Activated T-cell treated with anti-CD3 and anti-CD28 coated beads, Interleukin-2, amount 50 U/mL, for 24 hours (primary cell): ENCODE measurements around the gene PHF12.
"Not testable (repeated sequence)": the region's sequence is repeated elsewhere in the genome, so short reads cannot be mapped to it uniquely, and the experiment has no call there.

Experiments
- DNase-seq: peaks from one replicate; pipeline ENCODE4 v3.0.0-alpha.2; 2020
- H3K27ac Mint-ChIP-seq: 2 replicates; pipeline ENCODE4 v1.8.0; 2020; ENCODE audit warnings: mild to moderate bottlenecking, mixed read lengths
- H3K27me3 Mint-ChIP-seq: 2 replicates; pipeline ENCODE4 v1.8.0; 2020; ENCODE audit warnings: mixed read lengths
- H3K36me3 Mint-ChIP-seq: 2 replicates; pipeline ENCODE4 v1.8.0; 2020; ENCODE audit warnings: low read depth, mixed read lengths
- H3K4me1 Mint-ChIP-seq: 2 replicates; pipeline ENCODE4 v1.8.0; 2020; ENCODE audit warnings: low read depth, mixed read lengths
- H3K4me3 Mint-ChIP-seq: 2 replicates; pipeline ENCODE4 v1.8.0; 2020; ENCODE audit warnings: mild to moderate bottlenecking, moderate library complexity, mixed read lengths
- H3K9me3 Mint-ChIP-seq: 2 replicates; pipeline ENCODE4 v1.8.0; 2020; ENCODE audit warnings: mixed read lengths

Gene PHF12

DNA sequence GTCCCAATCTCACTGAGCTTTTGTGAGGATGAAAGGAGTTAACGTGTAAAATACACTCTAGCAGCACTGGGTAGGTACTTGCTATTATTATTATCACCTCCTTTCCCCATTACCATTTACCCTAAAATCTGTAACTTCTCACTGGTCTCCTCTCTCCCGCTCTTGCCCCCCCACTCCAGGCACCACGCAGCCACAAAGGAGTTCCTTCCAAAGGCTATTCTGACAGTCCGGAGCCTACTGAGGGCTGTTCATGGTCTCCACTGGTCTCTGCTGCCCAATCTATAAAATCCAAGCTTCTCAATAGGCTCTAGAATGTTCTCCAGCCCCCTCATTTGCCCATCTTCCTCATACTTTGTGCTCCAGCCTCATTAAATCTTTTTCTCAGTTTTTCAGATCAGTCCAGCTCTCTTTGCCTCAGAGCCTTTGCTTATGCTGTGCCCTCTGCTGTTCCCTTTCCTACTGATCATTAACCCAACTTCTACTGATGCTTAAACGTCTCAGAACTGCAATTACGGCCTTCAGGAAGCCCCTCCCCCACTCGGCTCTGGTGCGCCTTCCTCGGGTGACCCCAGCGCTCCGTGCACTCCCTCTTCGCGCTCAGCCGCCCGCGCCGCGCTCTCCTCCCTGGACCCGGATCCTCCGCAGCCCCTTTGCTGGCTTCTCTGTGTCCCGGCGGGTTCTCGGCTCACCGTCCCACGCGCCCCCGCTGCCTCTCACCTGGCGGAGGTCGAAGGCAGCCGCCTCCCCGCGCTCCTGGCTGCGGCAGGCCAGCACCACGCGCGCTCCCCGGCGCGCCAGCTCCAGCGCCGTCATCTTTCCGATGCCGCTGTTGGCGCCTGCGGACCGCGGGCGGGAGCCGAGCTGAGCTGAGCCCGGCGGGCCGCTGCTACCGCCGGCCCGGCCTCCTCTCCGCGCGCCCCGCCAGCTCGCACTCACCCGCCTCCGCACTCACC, 49.2 kb downstream of the PHF12 start:
- peak overlapping the region; percentile 91 for H3K27ac Mint-ChIP-seq
- peaks cover 45% of the 10 kb centered on the region for H3K4me1 Mint-ChIP-seq
- H3K4me3 Mint-ChIP-seq = peak overlapping the region; percentile 87
- H3K9me3 Mint-ChIP-seq = no peaks in the 10 kb centered on the region
- no peaks in the 10 kb centered on the region for H3K27me3 Mint-ChIP-seq
- peaks cover 65% of the 10 kb centered on the region for H3K36me3 Mint-ChIP-seq
- DNase-seq = no peak

DNA sequence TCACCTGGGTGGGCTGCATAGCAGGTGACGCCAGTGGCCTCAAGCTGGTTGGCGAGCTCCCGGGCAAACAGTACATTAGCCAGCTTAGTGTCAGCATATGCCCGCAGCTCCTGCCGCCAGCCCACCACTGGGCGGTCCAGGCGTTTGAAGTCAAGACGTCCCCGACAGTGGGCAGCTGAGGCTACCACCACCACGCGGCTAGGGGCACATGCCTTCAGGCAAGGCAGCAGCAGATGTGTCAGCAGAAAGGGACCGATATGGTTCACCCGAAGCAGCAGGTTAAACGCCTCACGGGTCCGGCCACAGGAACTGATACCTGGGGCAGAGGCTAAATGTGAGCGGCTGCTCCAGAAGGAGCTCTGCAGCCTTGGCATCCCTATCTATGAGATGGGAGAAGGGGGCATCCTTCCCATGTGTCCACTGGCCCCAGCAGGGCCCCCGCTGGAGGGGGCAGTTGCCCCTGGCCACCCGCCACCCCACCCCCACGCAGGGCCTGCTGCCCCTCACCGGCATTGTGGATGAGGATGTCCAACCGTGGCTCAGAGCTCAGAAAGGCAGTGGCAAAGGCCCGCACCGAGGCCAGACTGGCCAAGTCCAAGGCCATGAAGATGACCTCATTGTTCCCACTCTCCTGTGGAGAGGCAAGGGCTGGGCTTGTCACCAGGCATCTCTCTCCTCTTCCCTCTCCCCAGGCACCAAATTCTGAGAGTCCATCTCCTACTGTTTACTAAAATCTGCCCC, 50.2 kb downstream of the PHF12 start:
- no peaks in the 10 kb centered on the region for H3K27me3 Mint-ChIP-seq
- H3K4me1 Mint-ChIP-seq = peaks cover 53% of the 10 kb centered on the region
- H3K4me3 Mint-ChIP-seq = peak overlapping the region; percentile 87
- DNase-seq = no peak
- peaks cover 65% of the 10 kb centered on the region for H3K36me3 Mint-ChIP-seq
- H3K27ac Mint-ChIP-seq = peak overlapping the region; percentile 91
- no peaks in the 10 kb centered on the region for H3K9me3 Mint-ChIP-seq

DNA sequence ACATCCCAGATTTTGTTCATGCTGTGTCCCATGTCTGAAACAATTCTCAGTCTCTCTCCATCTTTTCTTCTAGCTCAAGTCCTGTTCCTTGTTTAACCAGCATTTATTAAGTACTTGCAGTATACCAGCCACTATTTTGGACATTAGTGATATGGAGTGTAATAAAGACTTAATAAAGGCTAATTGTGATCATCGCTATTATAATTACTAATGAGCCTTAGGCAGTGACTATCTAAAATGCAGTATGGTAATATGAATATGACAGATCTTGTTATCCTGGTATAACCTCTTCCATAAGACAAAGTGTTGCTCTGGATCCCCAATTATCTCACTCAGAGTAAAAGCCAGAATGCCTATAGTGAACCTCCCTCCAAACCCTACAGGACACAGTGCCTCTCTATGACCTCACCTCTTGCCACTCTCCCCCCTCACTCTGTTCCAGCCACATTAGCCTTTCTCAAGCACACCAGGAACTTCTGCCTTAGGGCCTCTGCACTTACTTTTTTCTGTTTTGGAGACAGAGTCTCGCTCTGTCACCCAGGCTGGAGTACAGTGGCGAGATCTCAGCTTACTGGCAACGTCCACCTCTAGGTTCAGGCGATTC, 52.0 kb downstream of the PHF12 start:
- peaks cover 62% of the 10 kb centered on the region for H3K4me1 Mint-ChIP-seq
- no peaks in the 10 kb centered on the region for H3K27me3 Mint-ChIP-seq
- peaks cover 58% of the 10 kb centered on the region for H3K36me3 Mint-ChIP-seq
- H3K9me3 Mint-ChIP-seq = no peaks in the 10 kb centered on the region
- no peak for DNase-seq
- H3K27ac Mint-ChIP-seq = peak overlapping the region; percentile 66
- peak overlapping the region; percentile 1 for H3K4me3 Mint-ChIP-seq

- H3K4me3 Mint-ChIP-seq = peak overlapping the region; percentile 95
- H3K36me3 Mint-ChIP-seq = peaks cover 59% of the 10 kb centered on the region
- peak overlapping the region; percentile 96 for H3K27ac Mint-ChIP-seq
- no peak for DNase-seq
- no peaks in the 10 kb centered on the region for H3K9me3 Mint-ChIP-seq
- peaks cover 70% of the 10 kb centered on the region for H3K4me1 Mint-ChIP-seq
- no peaks in the 10 kb centered on the region for H3K27me3 Mint-ChIP-seq
Measured at GRCh38 chr17:28898527-28898955, 52.8 kb downstream of the PHF12 start.

GRCh38 chr17:28897769-28898526, 53.4 kb downstream of the PHF12 start:
- H3K4me1 Mint-ChIP-seq = peaks cover 71% of the 10 kb centered on the region
- peaks cover 64% of the 10 kb centered on the region for H3K36me3 Mint-ChIP-seq
- H3K4me3 Mint-ChIP-seq = peak overlapping the region; percentile 95
- no peaks in the 10 kb centered on the region for H3K27me3 Mint-ChIP-seq
- no peaks in the 10 kb centered on the region for H3K9me3 Mint-ChIP-seq
- DNase-seq = no peak
- peak overlapping the region; percentile 96 for H3K27ac Mint-ChIP-seq

GRCh38 chr17:28896884-28897768, 54.2 kb downstream of the PHF12 start, which contains the start of gene FLOT2:
Gene FLOT2, minus strand, starts transcription at chr17:28897733. Its CDS starts 159 bp downstream, at chr17:28897574.
- no peaks in the 10 kb centered on the region for H3K27me3 Mint-ChIP-seq
- no peaks in the 10 kb centered on the region for H3K9me3 Mint-ChIP-seq
- DNase-seq = peak; percentile 82
- peaks cover 76% of the 10 kb centered on the region for H3K4me1 Mint-ChIP-seq
- peak within 1 kb of the TSS; percentile 96 for H3K27ac Mint-ChIP-seq
- H3K4me3 Mint-ChIP-seq = peak within 1 kb of the TSS; percentile 95
- peaks cover 65% of the 10 kb centered on the region for H3K36me3 Mint-ChIP-seq

DNA sequence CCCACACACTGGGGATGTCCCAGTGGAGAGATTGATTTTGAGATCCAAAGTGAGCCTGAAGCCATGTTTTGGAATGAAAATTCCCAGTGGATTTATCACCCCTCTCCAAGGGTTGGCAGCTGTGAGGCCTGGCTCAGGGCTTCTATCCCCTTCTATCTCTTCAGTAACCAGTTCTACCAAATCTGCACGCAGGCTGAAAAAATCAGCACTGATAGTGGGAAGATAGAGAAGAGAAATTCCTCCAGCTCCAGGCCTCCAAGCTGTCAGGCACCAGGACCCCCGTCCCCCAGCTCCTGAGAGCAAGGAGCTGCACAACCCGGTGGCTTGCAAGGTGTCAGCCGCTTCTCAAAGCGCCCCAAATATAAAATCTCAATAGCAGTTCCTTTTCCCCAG, 54.8 kb downstream of the PHF12 start:
- no peaks in the 10 kb centered on the region for H3K9me3 Mint-ChIP-seq
- H3K4me3 Mint-ChIP-seq = peak overlapping the region; percentile 95
- no peaks in the 10 kb centered on the region for H3K27me3 Mint-ChIP-seq
- H3K4me1 Mint-ChIP-seq = peaks cover 76% of the 10 kb centered on the region
- H3K36me3 Mint-ChIP-seq = peaks cover 65% of the 10 kb centered on the region
- peak overlapping the region; percentile 96 for H3K27ac Mint-ChIP-seq
- DNase-seq = no peak

GRCh38 chr17:28895794-28896447, 55.4 kb downstream of the PHF12 start:
- Mint-ChIP-seq H3K27ac (peak overlapping the region; percentile 96), H3K36me3 (peaks cover 70% of the 10 kb centered on the region), H3K4me1 (peaks cover 78% of the 10 kb centered on the region), H3K9me3 (no peaks in the 10 kb centered on the region), H3K4me3 (peak overlapping the region; percentile 95), H3K27me3 (no peaks in the 10 kb centered on the region)
- no peak for DNase-seq

DNA sequence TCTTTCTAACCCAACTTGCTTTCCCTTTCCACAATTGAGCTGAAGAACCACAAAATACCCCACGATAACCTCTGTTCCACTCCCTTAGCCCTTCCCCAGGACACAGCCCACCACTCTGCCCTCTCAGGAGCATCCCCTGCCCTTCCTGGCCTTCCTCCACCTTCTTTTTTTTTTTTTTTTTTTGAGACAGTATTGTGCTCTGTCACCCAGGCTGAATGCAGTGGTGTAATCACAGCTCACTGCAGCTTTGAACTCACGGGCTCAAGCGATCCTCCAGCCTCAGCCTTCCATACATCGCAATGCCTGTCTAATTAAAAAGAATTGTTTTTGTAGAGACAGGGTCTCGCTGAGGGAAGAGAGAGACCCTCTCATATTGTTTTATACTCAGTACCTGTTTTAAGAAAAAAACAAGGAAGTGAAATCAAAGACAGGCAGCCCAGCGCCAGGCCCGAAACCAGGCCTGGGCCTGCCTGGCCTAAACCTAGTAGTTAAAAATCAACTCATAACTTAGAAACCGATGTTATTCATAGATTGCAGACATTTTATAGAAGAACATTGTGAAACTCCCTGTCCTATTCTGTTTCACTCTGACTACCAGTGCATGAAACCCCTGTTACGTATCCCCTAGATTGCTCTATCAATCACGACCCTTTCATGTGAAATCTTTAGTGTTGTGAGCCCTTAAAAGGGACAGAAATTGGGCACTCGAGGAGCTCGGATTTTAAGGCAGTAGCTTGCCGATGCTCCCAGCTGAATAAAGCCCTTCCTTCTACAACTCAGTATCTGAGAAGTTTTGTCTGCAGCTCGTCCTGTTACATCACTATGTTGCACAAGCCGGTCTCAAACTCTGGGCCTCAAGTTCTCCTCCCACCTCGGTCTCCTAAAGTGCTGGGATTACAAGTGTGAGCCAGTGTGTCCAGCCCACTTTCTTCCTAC, 57.8 kb downstream of the PHF12 start:
- H3K27me3 Mint-ChIP-seq, H3K9me3 Mint-ChIP-seq: not testable (repeated sequence)
- peak overlapping the region; percentile 73 for H3K4me3 Mint-ChIP-seq
- H3K4me1 Mint-ChIP-seq = peaks cover 74% of the 10 kb centered on the region
- peaks cover 55% of the 10 kb centered on the region for H3K36me3 Mint-ChIP-seq
- peak overlapping the region; percentile 99 for H3K27ac Mint-ChIP-seq
- DNase-seq = peak; percentile 56

GRCh38 chr17:28892024-28892423, 59.3 kb downstream of the PHF12 start:
- H3K4me3 Mint-ChIP-seq = peak overlapping the region; percentile 46
- DNase-seq = no peak
- H3K27me3 Mint-ChIP-seq = no peaks in the 10 kb centered on the region
- no peaks in the 10 kb centered on the region for H3K9me3 Mint-ChIP-seq
- H3K4me1 Mint-ChIP-seq = peaks cover 68% of the 10 kb centered on the region
- H3K27ac Mint-ChIP-seq = peak overlapping the region; percentile 87
- peaks cover 48% of the 10 kb centered on the region for H3K36me3 Mint-ChIP-seq

- Mint-ChIP-seq H3K36me3 (peaks cover 42% of the 10 kb centered on the region), H3K27ac (peak overlapping the region; percentile 87), H3K4me1 (peaks cover 61% of the 10 kb centered on the region), H3K4me3 (peak overlapping the region; percentile 46), H3K9me3 (no peaks in the 10 kb centered on the region), H3K27me3 (no peaks in the 10 kb centered on the region)
- DNase-seq = no peak
Measured at GRCh38 chr17:28891201-28891600, 60.1 kb downstream of the PHF12 start.

DNA sequence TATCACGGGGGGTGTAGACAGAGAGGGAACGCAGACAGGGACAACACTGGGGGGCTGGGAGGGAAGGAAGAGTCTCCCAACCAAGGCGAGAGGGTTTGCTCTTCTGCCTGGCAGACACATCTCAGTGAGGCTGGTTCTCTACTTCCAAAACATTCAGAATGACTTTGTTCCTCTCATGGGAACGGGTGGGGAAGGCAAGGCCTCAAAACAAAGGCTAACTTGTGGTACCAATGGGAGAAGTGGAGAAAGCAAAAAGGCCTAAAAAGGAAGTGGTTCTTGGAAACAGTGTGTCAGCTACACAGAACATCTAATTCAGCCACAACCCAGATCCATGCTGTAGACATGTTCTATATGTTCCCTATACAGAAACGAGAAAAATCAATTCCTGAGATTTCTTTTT, 61.3 kb downstream of the PHF12 start:
- Mint-ChIP-seq H3K9me3 (no peaks in the 10 kb centered on the region), H3K4me3 (no peak overlapping the region), H3K36me3 (peaks cover 43% of the 10 kb centered on the region), H3K27me3 (no peaks in the 10 kb centered on the region), H3K4me1 (peaks cover 51% of the 10 kb centered on the region), H3K27ac (peak overlapping the region; percentile 77)
- no peak for DNase-seq
